Parathyroid adenoma (tissue), 2 donors: ENCODE measurements around the gene SIGLEC10.

Source experiments
- H2AFZ ChIP-seq: fragments of 300-600 bp; sonication (generic); one replicate; pipeline ENCODE4 v1.7.0; 2017; ENCODE audit warnings: antibody characterized with exemption, mild to moderate bottlenecking
- H3K27ac ChIP-seq: fragments of 300-600 bp; sonication (generic); one replicate; pipeline ENCODE4 v1.7.0; 2017
- H3K27me3 ChIP-seq: fragments of 300-600 bp; sonication (generic); one replicate; pipeline ENCODE4 v1.7.0; 2017; ENCODE audit warnings: low read length; ENCODE audit not compliant: control insufficient read depth, insufficient read depth
- H3K36me3 ChIP-seq: fragments of 300-600 bp; sonication (generic); one replicate; pipeline ENCODE4 v1.7.0; 2017; ENCODE audit warnings: low read length; ENCODE audit not compliant: control insufficient read depth, insufficient read depth
- H3K4me1 ChIP-seq: fragments of 300-600 bp; sonication (generic); one replicate; pipeline ENCODE4 v1.7.0; 2017; ENCODE audit warnings: control low read depth
- H3K4me2 ChIP-seq: fragments of 300-600 bp; sonication (generic); one replicate; pipeline ENCODE4 v1.7.0; 2017; ENCODE audit warnings: low read length
- H3K4me3 ChIP-seq: fragments of 300-600 bp; sonication (generic); one replicate; pipeline ENCODE4 v1.7.0; 2017; ENCODE audit warnings: low read depth, low read length
- H3K79me2 ChIP-seq: fragments of 300-600 bp; sonication (generic); one replicate; pipeline ENCODE4 v1.7.0; 2017; ENCODE audit warnings: control low read depth
- H3K9ac ChIP-seq: fragments of 300-600 bp; sonication (generic); one replicate; pipeline ENCODE4 v1.7.0; 2017; ENCODE audit warnings: mild to moderate bottlenecking
- H3K9me3 ChIP-seq: fragments of 300-600 bp; sonication (generic); one replicate; pipeline ENCODE4 v1.7.0; 2017; ENCODE audit warnings: low read length; ENCODE audit not compliant: control insufficient read depth
- TF ChIP-seq, protein P1 (sequence below): fragments of 300-600 bp; sonication (generic); IDR thresholded peaks from one replicate; pipeline ENCODE4 v1.7.0; 2017; ENCODE audit warnings: antibody characterized with exemption, mild to moderate bottlenecking
- donor health status: primary hyperparathyroidism.

Gene SIGLEC10

GRCh38 chr19:51387924-51388389 lies 29.5 kb downstream of the SIGLEC10 start, which contains the start of gene LIM2:
LIM2 (minus strand) TSS chr19:51387974; CDS start chr19:51387443, 531 bp downstream.
- H3K9ac ChIP-seq = no peak within 1 kb of the TSS
- no peak within 1 kb of the TSS for H3K4me3 ChIP-seq
- no peaks in the 10 kb centered on the region for H3K27me3 ChIP-seq
- H3K4me1 ChIP-seq = peaks cover 4% of the 10 kb centered on the region
- no peak within 1 kb of the TSS for H3K27ac ChIP-seq
- no peaks in the 10 kb centered on the region for H3K36me3 ChIP-seq
- H3K9me3 ChIP-seq = no peaks in the 10 kb centered on the region
- no peak within 1 kb of the TSS for H2AFZ ChIP-seq
- H3K79me2 ChIP-seq = no peaks in the 10 kb centered on the region
- TF ChIP-seq, protein P1, sequence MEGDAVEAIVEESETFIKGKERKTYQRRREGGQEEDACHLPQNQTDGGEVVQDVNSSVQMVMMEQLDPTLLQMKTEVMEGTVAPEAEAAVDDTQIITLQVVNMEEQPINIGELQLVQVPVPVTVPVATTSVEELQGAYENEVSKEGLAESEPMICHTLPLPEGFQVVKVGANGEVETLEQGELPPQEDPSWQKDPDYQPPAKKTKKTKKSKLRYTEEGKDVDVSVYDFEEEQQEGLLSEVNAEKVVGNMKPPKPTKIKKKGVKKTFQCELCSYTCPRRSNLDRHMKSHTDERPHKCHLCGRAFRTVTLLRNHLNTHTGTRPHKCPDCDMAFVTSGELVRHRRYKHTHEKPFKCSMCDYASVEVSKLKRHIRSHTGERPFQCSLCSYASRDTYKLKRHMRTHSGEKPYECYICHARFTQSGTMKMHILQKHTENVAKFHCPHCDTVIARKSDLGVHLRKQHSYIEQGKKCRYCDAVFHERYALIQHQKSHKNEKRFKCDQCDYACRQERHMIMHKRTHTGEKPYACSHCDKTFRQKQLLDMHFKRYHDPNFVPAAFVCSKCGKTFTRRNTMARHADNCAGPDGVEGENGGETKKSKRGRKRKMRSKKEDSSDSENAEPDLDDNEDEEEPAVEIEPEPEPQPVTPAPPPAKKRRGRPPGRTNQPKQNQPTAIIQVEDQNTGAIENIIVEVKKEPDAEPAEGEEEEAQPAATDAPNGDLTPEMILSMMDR = no peak
- no peak within 1 kb of the TSS for H3K4me2 ChIP-seq

DNA sequence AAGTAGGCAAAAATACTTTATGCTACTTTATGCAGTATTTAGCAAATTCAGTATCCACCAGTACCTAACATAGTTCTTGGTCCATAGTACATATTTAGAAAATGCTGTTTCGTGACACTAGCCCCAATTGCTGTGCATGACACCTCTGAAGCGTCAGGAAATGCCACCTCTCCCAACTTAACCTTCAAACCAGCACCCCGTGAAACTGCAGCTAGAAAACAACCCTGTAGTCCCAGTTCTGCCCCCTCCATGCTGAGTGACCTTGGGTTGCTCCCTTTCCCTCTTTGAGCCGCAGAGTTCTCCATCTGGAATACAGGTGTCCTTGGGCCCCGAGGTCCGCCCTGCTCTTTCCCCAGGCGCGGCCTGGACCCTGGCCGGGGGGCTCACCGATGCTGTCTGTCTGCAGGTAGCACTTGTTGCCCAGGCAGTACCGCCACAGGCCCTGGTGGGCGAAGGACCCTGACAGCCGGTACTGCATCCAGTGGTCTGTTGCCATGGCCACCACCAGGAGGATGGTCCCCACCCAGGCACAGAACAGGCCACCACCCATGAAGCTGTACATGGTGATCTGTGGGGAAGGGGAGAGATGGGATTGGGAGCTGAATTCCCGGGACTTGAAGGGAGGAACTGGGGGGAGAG lies 30.4 kb downstream of the SIGLEC10 start:
- Histone ChIP-seq H3K4me1 (peaks cover 4% of the 10 kb centered on the region), H3K4me3 (no peak overlapping the region), H3K9ac (no peak overlapping the region), H3K9me3 (no peaks in the 10 kb centered on the region), H3K4me2 (no peak overlapping the region), H3K79me2 (no peaks in the 10 kb centered on the region), H2AFZ (no peak overlapping the region), H3K27ac (no peak overlapping the region), H3K36me3 (no peaks in the 10 kb centered on the region), H3K27me3 (no peaks in the 10 kb centered on the region)
- TF ChIP-seq, protein P1 = no peak

DNA sequence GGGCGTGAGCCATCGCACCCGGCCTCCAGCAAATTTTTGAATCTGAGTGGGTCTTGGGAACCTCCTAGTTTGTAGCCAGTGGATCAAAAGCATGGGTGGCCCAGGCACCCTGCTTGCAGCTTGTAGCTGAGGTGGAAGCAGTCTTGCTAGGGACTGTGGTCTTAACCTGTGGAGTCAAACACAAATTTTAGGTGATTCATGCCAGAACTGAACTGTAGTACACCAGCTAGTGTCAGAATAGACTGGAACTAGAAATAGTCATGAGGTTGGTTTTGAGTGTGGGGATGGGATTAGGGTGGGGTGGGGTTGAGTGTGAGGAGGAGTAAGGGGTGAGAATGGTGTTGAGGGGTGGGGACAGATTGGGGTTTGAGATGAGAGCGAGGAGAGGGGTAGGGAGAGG lies 35.4 kb downstream of the SIGLEC10 start:
- no peak overlapping the region for H3K27ac ChIP-seq
- no peak overlapping the region for H2AFZ ChIP-seq
- H3K27me3 ChIP-seq = no peaks in the 10 kb centered on the region
- TF ChIP-seq, protein P1 = no peak
- peaks cover 4% of the 10 kb centered on the region for H3K4me1 ChIP-seq
- no peaks in the 10 kb centered on the region for H3K36me3 ChIP-seq
- H3K4me2 ChIP-seq = no peak overlapping the region
- no peaks in the 10 kb centered on the region for H3K9me3 ChIP-seq
- no peak overlapping the region for H3K4me3 ChIP-seq
- H3K79me2 ChIP-seq = no peaks in the 10 kb centered on the region
- H3K9ac ChIP-seq = no peak overlapping the region

DNA sequence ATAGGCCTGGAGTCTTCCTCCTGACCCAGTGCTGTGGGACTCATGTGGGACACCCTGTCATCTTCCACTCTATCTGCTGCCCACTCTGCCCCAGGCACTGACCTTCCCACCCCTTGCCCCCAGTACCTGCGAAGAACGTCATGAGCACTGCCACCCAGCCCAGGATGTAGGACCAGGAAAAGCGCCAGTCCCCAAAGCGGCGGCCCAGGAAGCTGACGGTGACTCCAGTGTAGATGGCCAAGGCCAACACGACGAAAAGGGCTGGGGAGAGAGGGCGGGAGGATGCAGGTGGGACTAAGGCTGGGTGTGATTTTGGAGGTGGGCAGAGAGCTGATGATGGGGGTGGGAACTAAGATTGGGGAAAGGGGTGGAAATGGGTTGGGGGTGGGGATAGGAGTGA lies 37.1 kb downstream of the SIGLEC10 start:
- TF ChIP-seq, protein P1 = no peak
- no peak overlapping the region for H3K27ac ChIP-seq
- no peak overlapping the region for H3K4me3 ChIP-seq
- peaks cover under 1% of the 10 kb centered on the region for H3K4me1 ChIP-seq
- no peak overlapping the region for H3K4me2 ChIP-seq
- H3K79me2 ChIP-seq = no peaks in the 10 kb centered on the region
- H3K36me3 ChIP-seq = no peaks in the 10 kb centered on the region
- no peak overlapping the region for H3K9ac ChIP-seq
- no peaks in the 10 kb centered on the region for H3K27me3 ChIP-seq
- H2AFZ ChIP-seq = no peak overlapping the region
- no peaks in the 10 kb centered on the region for H3K9me3 ChIP-seq

GRCh38 chr19:51377422-51377821 lies 40.0 kb downstream of the SIGLEC10 start:
- Histone ChIP-seq H2AFZ (no peak overlapping the region), H3K9ac (no peak overlapping the region), H3K79me2 (no peaks in the 10 kb centered on the region), H3K4me3 (no peak overlapping the region), H3K4me1 (no peaks in the 10 kb centered on the region), H3K4me2 (no peak overlapping the region), H3K27ac (no peak overlapping the region), H3K9me3 (no peaks in the 10 kb centered on the region), H3K27me3 (no peaks in the 10 kb centered on the region), H3K36me3 (no peaks in the 10 kb centered on the region)
- TF ChIP-seq, protein P1 = no peak
